Osteocyte (in vitro differentiated cells): Measurements from ENCODE around the gene MYMK. TPM values are rescaled to one million over a fixed set of nuclear protein-coding genes. Genes with fewer than 3 reads are reported as not detected.

Experiments used
- DNase-seq: peaks from one replicate; pipeline ENCODE4 v3.0.0; 2021; ENCODE audit warnings: mixed read lengths; ENCODE audit not compliant: unreplicated experiment; ENCODE audit errors: extremely low spot score
- H3K27ac Mint-ChIP-seq: one replicate; pipeline ENCODE4 v1.8.0; 2021; ENCODE audit warnings: mild to moderate bottlenecking, mixed read lengths; ENCODE audit not compliant: unreplicated experiment
- H3K27me3 Mint-ChIP-seq: one replicate; pipeline ENCODE4 v1.8.0; 2021; ENCODE audit warnings: mixed read lengths; ENCODE audit not compliant: unreplicated experiment
- H3K36me3 Mint-ChIP-seq: one replicate; pipeline ENCODE4 v1.8.0; 2021; ENCODE audit warnings: mixed read lengths; ENCODE audit not compliant: unreplicated experiment
- H3K4me1 Mint-ChIP-seq: one replicate; pipeline ENCODE4 v1.8.0; 2021; ENCODE audit warnings: mixed read lengths; ENCODE audit not compliant: unreplicated experiment
- H3K4me3 Mint-ChIP-seq: one replicate; pipeline ENCODE4 v1.8.0; 2021; ENCODE audit warnings: mild to moderate bottlenecking, moderate library complexity, mixed read lengths; ENCODE audit not compliant: unreplicated experiment
- H3K9me3 Mint-ChIP-seq: one replicate; pipeline ENCODE4 v1.8.0; 2021; ENCODE audit warnings: mixed read lengths; ENCODE audit not compliant: unreplicated experiment
- CTCF ChIP-seq: fragments of 200-600 bp; sonication (generic); IDR thresholded peaks from 2 replicates; pipeline ENCODE4 v1.5.0; 2021; ENCODE audit warnings: antibody characterized with exemption, mild to moderate bottlenecking, moderate library complexity
- total RNA-seq: library from RNA; stranded (reverse); gene quantifications from 2 replicates; pipeline ENCODE4 v1.2.1, GENCODE V29; 2021

Gene MYMK
- total RNA-seq, 1 donor from 2014 or later, result not detected

- no peak for TF ChIP-seq CTCF
- Mint-ChIP-seq H3K9me3 (no peaks in the 10 kb centered on the region), H3K27me3 (no peaks in the 10 kb centered on the region), H3K27ac (no peak overlapping the region), H3K4me3 (no peak overlapping the region), H3K4me1 (peaks cover 17% of the 10 kb centered on the region), H3K36me3 (no peaks in the 10 kb centered on the region)
- no peak for DNase-seq
Observed at GRCh38 chr9:133515615-133516255, 9.0 kb downstream of the MYMK start.

GRCh38 chr9:133515240-133515610, 9.5 kb downstream of the MYMK start:
- H3K4me1 Mint-ChIP-seq, result peaks cover 22% of the 10 kb centered on the region
- no peak for TF ChIP-seq CTCF
- no peak overlapping the region for H3K27ac Mint-ChIP-seq
- H3K4me3 Mint-ChIP-seq, result no peak overlapping the region
- H3K27me3 Mint-ChIP-seq, result no peaks in the 10 kb centered on the region
- no peak for DNase-seq
- no peaks in the 10 kb centered on the region for H3K36me3 Mint-ChIP-seq
- no peaks in the 10 kb centered on the region for H3K9me3 Mint-ChIP-seq

- H3K27ac Mint-ChIP-seq, result peak overlapping the region; percentile 31
- H3K36me3 Mint-ChIP-seq, result no peaks in the 10 kb centered on the region
- H3K9me3 Mint-ChIP-seq, result no peaks in the 10 kb centered on the region
- H3K27me3 Mint-ChIP-seq, result no peaks in the 10 kb centered on the region
- peaks cover 28% of the 10 kb centered on the region for H3K4me1 Mint-ChIP-seq
- TF ChIP-seq CTCF, result no peak
- no peak for DNase-seq
- no peak overlapping the region for H3K4me3 Mint-ChIP-seq
Observed at GRCh38 chr9:133514460-133515239, 10.1 kb downstream of the MYMK start.

- Mint-ChIP-seq H3K36me3 (no peaks in the 10 kb centered on the region), H3K4me1 (peaks cover 38% of the 10 kb centered on the region), H3K27ac (no peak overlapping the region), H3K27me3 (no peaks in the 10 kb centered on the region), H3K9me3 (no peaks in the 10 kb centered on the region), H3K4me3 (no peak overlapping the region)
- TF ChIP-seq CTCF, result no peak
- DNase-seq, result no peak
Observed at GRCh38 chr9:133513214-133514100, 11.3 kb downstream of the MYMK start.
